HepG2 (cell line): ENCODE measurements around the gene ARHGAP45. TPM values are rescaled to one million over a fixed set of nuclear protein-coding genes. Genes with fewer than 3 reads are reported as not detected.

Source experiments
- BHLHE40 ChIP-seq: IDR thresholded peaks from 2 replicates; pipeline ENCODE4 v1.6.1; 2011; ENCODE audit warnings: low read length, improper control_type of control experiment
- ELF1 ChIP-seq: sonication (generic); formaldehyde crosslinking; IDR thresholded peaks from 2 replicates; pipeline ENCODE4 v1.4.0; 2020; ENCODE audit warnings: missing genetic modification reagents
- FLYWCH1 ChIP-seq: sonication (generic); formaldehyde crosslinking; IDR thresholded peaks from 2 replicates; pipeline ENCODE4 v1.8.1; 2023; ENCODE audit warnings: mild to moderate bottlenecking, missing genetic modification reagents
- FOXO1 ChIP-seq: sonication (generic); formaldehyde crosslinking; IDR thresholded peaks from 2 replicates; pipeline ENCODE4 v1.4.0; 2020; ENCODE audit warnings: missing genetic modification reagents
- HIVEP1 ChIP-seq: sonication (generic); formaldehyde crosslinking; IDR thresholded peaks from 2 replicates; pipeline ENCODE4 v1.4.0; 2020; ENCODE audit warnings: mild to moderate bottlenecking, missing genetic modification reagents
- MTA3 ChIP-seq: sonication (generic); formaldehyde crosslinking; IDR thresholded peaks from 2 replicates; pipeline ENCODE4 v1.4.0; 2020; ENCODE audit warnings: missing genetic modification reagents
- MXD4 ChIP-seq: IDR thresholded peaks from 2 replicates; pipeline ENCODE4 v1.6.1; 2016; ENCODE audit warnings: mild to moderate bottlenecking, missing biosample characterization, missing genetic modification reagents
- NFE2 ChIP-seq: sonication (generic); formaldehyde crosslinking; IDR thresholded peaks from 2 replicates; pipeline ENCODE4 v1.4.0; 2020; ENCODE audit warnings: missing genetic modification reagents
- NFYB ChIP-seq: sonication (generic); formaldehyde crosslinking; IDR thresholded peaks from 2 replicates; pipeline ENCODE4 v1.4.0; 2020; ENCODE audit warnings: missing genetic modification reagents
- NR2C2 ChIP-seq: sonication (generic); formaldehyde crosslinking; IDR thresholded peaks from 2 replicates; pipeline ENCODE4 v1.4.0; 2020; ENCODE audit warnings: missing genetic modification reagents, mild to moderate bottlenecking, moderate library complexity, borderline replicate concordance
- NR2F1 ChIP-seq, 2 experiments: fragments of 450-650 bp in 1 of 2; formaldehyde crosslinking in 1 of 2; IDR thresholded peaks; 2 replicates each; pipeline versions ENCODE4 v1.5.0 to v1.6.1; 2016 to 2020; ENCODE audit warnings: mild to moderate bottlenecking in 1 of 2, missing compliant biosample characterization in 1 of 2, missing genetic modification reagents in 1 of 2, moderate library complexity in 1 of 2
- NR2F6 ChIP-seq, 2 experiments: IDR thresholded peaks; 2 replicates each; pipeline ENCODE4 v1.6.1; 2016; ENCODE audit warnings: antibody characterized with exemption in 1 of 2, mild to moderate bottlenecking in 1 of 2
- RXRB ChIP-seq: IDR thresholded peaks from 2 replicates; pipeline ENCODE4 v1.6.1; 2016; ENCODE audit warnings: borderline replicate concordance, missing genetic modification reagents, missing compliant biosample characterization
- SSRP1 ChIP-seq: IDR thresholded peaks from 2 replicates; pipeline ENCODE4 v1.6.1; 2016; ENCODE audit warnings: control low read depth
- STAG1 ChIP-seq: sonication (generic); formaldehyde crosslinking; IDR thresholded peaks from 2 replicates; pipeline ENCODE4 v1.4.0; 2020; ENCODE audit warnings: missing genetic modification reagents
- TBL1XR1 ChIP-seq: fragments of 150-350 bp; IDR thresholded peaks from 2 replicates; pipeline ENCODE4 v1.6.1; 2014; ENCODE audit warnings: borderline replicate concordance, low read length; ENCODE audit not compliant: partially characterized antibody
- ZFP36L1 ChIP-seq: sonication (generic); formaldehyde crosslinking; IDR thresholded peaks from 2 replicates; pipeline ENCODE4 v1.8.0; 2022; ENCODE audit warnings: mild to moderate bottlenecking, missing genetic modification reagents, moderate library complexity
- ZFP41 ChIP-seq: sonication (generic); formaldehyde crosslinking; IDR thresholded peaks from 2 replicates; pipeline ENCODE4 v1.4.0; 2020; ENCODE audit warnings: mild to moderate bottlenecking, missing genetic modification reagents, borderline replicate concordance
- ZNF180 ChIP-seq: sonication (generic); formaldehyde crosslinking; IDR thresholded peaks from 2 replicates; pipeline ENCODE4 v1.4.0; 2020; ENCODE audit warnings: low read depth, missing genetic modification reagents, borderline replicate concordance
- ZNF263 ChIP-seq: sonication (generic); formaldehyde crosslinking; IDR thresholded peaks from 2 replicates; pipeline ENCODE4 v1.4.0; 2020; ENCODE audit warnings: missing genetic modification reagents
- ZNF296 ChIP-seq: sonication (generic); formaldehyde crosslinking; conservative IDR thresholded peaks from 2 replicates; pipeline ENCODE4 v1.5.0; 2020; ENCODE audit warnings: mild to moderate bottlenecking, missing genetic modification reagents
- ZNF431 ChIP-seq: sonication (generic); formaldehyde crosslinking; IDR thresholded peaks from 2 replicates; pipeline ENCODE4 v1.9.0; 2022; ENCODE audit warnings: missing genetic modification reagents, low read depth, mild to moderate bottlenecking, borderline replicate concordance
- ZNF468 ChIP-seq: sonication (generic); formaldehyde crosslinking; IDR thresholded peaks from 2 replicates; pipeline ENCODE4 v1.8.0; 2022; ENCODE audit warnings: mild to moderate bottlenecking, moderate library complexity, missing genetic modification reagents
- ZNF550 ChIP-seq: sonication (generic); formaldehyde crosslinking; IDR thresholded peaks from 2 replicates; pipeline ENCODE4 v1.4.0; 2020; ENCODE audit warnings: mild to moderate bottlenecking, missing genetic modification reagents, borderline replicate concordance
- ZNF768 ChIP-seq: sonication (generic); formaldehyde crosslinking; IDR thresholded peaks from 2 replicates; pipeline ENCODE4 v1.4.0; 2020; ENCODE audit warnings: missing genetic modification reagents
- ZNF776 ChIP-seq: sonication (generic); formaldehyde crosslinking; IDR thresholded peaks from 2 replicates; pipeline ENCODE4 v1.4.0; 2020; ENCODE audit warnings: mild to moderate bottlenecking, missing genetic modification reagents
- ZNF780A ChIP-seq: sonication (generic); formaldehyde crosslinking; IDR thresholded peaks from 2 replicates; pipeline ENCODE4 v1.8.0; 2022; ENCODE audit warnings: mild to moderate bottlenecking, missing genetic modification reagents, moderate library complexity
- ZNF883 ChIP-seq: sonication (generic); formaldehyde crosslinking; IDR thresholded peaks from 2 replicates; pipeline ENCODE4 v1.5.1; 2020; ENCODE audit warnings: mild to moderate bottlenecking, missing genetic modification reagents; ENCODE audit errors: not compliant biosample characterization
- polyA plus RNA-seq, 8 experiments: library from polyadenylated mRNA; depleted of rRNA in 3 of 8; stranded (reverse) in 7 of 8; unstranded in 1 of 8; fragments of >200 nt; fragmentation: Illumina TruSeq in 4 of 8; extraction: Trizol in 4 of 8; gene quantifications; 2 replicates each; pipeline versions ENCODE4 v1.2.1 to v1.2.3, GENCODE V29; 2011 to 2016; ENCODE audit warnings: low read depth in 4 of 8, missing spikeins in 1 of 8, mixed read lengths in 1 of 8; ENCODE audit not compliant: insufficient read depth in 1 of 8
- total RNA-seq, 5 experiments: library from RNA; depleted of rRNA; stranded (reverse); fragments of >200 nt; fragmentation: Illumina TruSeq; extraction: Trizol; gene quantifications; 2 replicates each; pipeline ENCODE4 v1.2.3, GENCODE V29; 2016; ENCODE audit warnings: low read depth in 1 of 5
- TF ChIP-seq, protein P1 (sequence below): sonication (generic); formaldehyde crosslinking; IDR thresholded peaks from 2 replicates; pipeline ENCODE4 v1.4.0; 2020; ENCODE audit warnings: mild to moderate bottlenecking, missing genetic modification reagents
- TF ChIP-seq, protein P2 (sequence below): sonication (generic); formaldehyde crosslinking; IDR thresholded peaks from 2 replicates; pipeline ENCODE4 v1.4.0; 2020; ENCODE audit warnings: missing genetic modification reagents
- TF ChIP-seq, protein P3 (sequence below): sonication (generic); formaldehyde crosslinking; IDR thresholded peaks from 2 replicates; pipeline ENCODE4 v1.4.0; 2020; ENCODE audit warnings: missing genetic modification reagents

The ARHGAP45 gene
- total and polyA plus RNA-seq, 2 of the 13 experiments (the other 11 are each of a cell fraction or from before 2014, with no cell fraction given) = 0.84 to 32.0 TPM

DNA sequence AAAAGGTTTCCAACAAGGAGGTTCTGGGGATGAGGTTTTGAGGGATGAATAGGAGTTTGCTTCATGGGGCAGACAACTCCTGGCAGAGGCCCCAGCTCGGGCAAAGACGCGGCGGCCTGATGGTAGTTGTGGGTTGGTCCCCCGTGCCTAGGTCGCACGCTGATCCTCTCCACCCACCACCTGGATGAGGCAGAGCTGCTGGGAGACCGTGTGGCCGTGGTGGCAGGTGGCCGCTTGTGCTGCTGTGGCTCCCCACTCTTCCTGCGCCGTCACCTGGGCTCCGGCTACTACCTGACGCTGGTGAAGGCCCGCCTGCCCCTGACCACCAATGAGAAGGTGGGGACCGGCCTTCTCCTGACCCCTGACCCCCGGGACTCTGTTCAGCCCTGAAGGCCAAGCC is 15.2 kb upstream of the ARHGAP45 start (continued):
- TF ChIP-seq ELF1 (CRISPR knock-in tag) = no peak
- no peak for TF ChIP-seq ZNF768 (CRISPR knock-in tag)
- TF ChIP-seq STAG1 (CRISPR knock-in tag) = no peak
- TF ChIP-seq, protein P1, sequence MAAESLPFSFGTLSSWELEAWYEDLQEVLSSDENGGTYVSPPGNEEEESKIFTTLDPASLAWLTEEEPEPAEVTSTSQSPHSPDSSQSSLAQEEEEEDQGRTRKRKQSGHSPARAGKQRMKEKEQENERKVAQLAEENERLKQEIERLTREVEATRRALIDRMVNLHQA (CRISPR knock-in tag) = no peak
- peak; percentile 25; the same call in 1 of the 2 replicates for TF ChIP-seq NR2C2 (CRISPR knock-in tag)
- no peak for TF ChIP-seq ZNF776 (CRISPR knock-in tag)
- TF ChIP-seq, protein P2, sequence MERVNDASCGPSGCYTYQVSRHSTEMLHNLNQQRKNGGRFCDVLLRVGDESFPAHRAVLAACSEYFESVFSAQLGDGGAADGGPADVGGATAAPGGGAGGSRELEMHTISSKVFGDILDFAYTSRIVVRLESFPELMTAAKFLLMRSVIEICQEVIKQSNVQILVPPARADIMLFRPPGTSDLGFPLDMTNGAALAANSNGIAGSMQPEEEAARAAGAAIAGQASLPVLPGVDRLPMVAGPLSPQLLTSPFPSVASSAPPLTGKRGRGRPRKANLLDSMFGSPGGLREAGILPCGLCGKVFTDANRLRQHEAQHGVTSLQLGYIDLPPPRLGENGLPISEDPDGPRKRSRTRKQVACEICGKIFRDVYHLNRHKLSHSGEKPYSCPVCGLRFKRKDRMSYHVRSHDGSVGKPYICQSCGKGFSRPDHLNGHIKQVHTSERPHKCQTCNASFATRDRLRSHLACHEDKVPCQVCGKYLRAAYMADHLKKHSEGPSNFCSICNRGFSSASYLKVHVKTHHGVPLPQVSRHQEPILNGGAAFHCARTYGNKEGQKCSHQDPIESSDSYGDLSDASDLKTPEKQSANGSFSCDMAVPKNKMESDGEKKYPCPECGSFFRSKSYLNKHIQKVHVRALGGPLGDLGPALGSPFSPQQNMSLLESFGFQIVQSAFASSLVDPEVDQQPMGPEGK = no peak
- TF ChIP-seq ZNF468 = no peak
- TF ChIP-seq NR2F1 (CRISPR knock-in tag; IDR thresholded peaks at IDR 0.05) = no peak
- no peak for TF ChIP-seq NFE2 (CRISPR knock-in tag)
- TF ChIP-seq ZFP41 (CRISPR knock-in tag) = no peak
- TF ChIP-seq ZNF296 (CRISPR knock-in tag) = 0 out of 2 replicates have a peak, but pooled peaks have one; percentile 42
- TF ChIP-seq NFYB (CRISPR knock-in tag) = peak; percentile 23; the same call in 1 of the 2 replicates
- TF ChIP-seq ZNF263 (CRISPR knock-in tag) = peak; percentile 64; the same call in 1 of the 2 replicates
- no peak for TF ChIP-seq RXRB (CRISPR knock-in tag)
- TF ChIP-seq TBL1XR1 = no peak
- TF ChIP-seq NR2F6 (IDR thresholded peaks at IDR 0.05) = no peak; the same call in none of the 2 replicates
- peak; percentile 46 for TF ChIP-seq NR2F6 (CRISPR knock-in tag; IDR thresholded peaks at IDR 0.05)
- peak; percentile 12 for TF ChIP-seq ZNF883
- TF ChIP-seq ZNF780A (CRISPR knock-in tag) = no peak
- no peak for TF ChIP-seq ZNF180 (CRISPR knock-in tag)
- TF ChIP-seq MTA3 = no peak
- TF ChIP-seq HIVEP1 (CRISPR knock-in tag) = no peak
- TF ChIP-seq BHLHE40 = no peak
- TF ChIP-seq ZNF431 = 0 out of 2 replicates have a peak, but pooled peaks have one; percentile 65
- no peak for TF ChIP-seq SSRP1 (CRISPR knock-in tag)
- TF ChIP-seq MXD4 (CRISPR knock-in tag) = peak; percentile 2; the same call in 1 of the 2 replicates
- no peak for TF ChIP-seq ZNF550 (CRISPR knock-in tag)
- TF ChIP-seq, protein P3, sequence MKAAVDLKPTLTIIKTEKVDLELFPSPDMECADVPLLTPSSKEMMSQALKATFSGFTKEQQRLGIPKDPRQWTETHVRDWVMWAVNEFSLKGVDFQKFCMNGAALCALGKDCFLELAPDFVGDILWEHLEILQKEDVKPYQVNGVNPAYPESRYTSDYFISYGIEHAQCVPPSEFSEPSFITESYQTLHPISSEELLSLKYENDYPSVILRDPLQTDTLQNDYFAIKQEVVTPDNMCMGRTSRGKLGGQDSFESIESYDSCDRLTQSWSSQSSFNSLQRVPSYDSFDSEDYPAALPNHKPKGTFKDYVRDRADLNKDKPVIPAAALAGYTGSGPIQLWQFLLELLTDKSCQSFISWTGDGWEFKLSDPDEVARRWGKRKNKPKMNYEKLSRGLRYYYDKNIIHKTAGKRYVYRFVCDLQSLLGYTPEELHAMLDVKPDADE (CRISPR knock-in tag) = no peak
- no peak for TF ChIP-seq FLYWCH1
- TF ChIP-seq FOXO1 (CRISPR knock-in tag) = 0 out of 2 replicates have a peak, but pooled peaks have one; percentile 2
- TF ChIP-seq ZFP36L1 (CRISPR knock-in tag) = no peak
